GM18519 (cell line): ENCODE measurements around the gene TMC1.

ENCODE experiments used
- ATAC-seq: cut with Tn5 transposase; IDR thresholded peaks from one replicate; pipeline ENCODE4 v1.9.1; 2021; ENCODE audit warnings: mild to moderate bottlenecking, moderate library complexity; ENCODE audit not compliant: unreplicated experiment, low FRiP score

The TMC1 gene

GRCh38 chr9:72565535-72565934, 44.1 kb downstream of the TMC1 start:
- ATAC-seq: no peak

GRCh38 chr9:72574156-72574810, 52.9 kb downstream of the TMC1 start:
- no peak for ATAC-seq

GRCh38 chr9:72575666-72576065, 54.3 kb downstream of the TMC1 start:
- ATAC-seq: no peak

- no peak for ATAC-seq
Measured at GRCh38 chr9:72576087-72576486, 54.7 kb downstream of the TMC1 start.

GRCh38 chr9:72577212-72577753, 55.9 kb downstream of the TMC1 start:
- no peak for ATAC-seq

- ATAC-seq: no peak
Measured at GRCh38 chr9:72579190-72579589, 57.8 kb downstream of the TMC1 start.

GRCh38 chr9:72579880-72580550, 58.6 kb downstream of the TMC1 start:
- no peak for ATAC-seq

GRCh38 chr9:72581694-72582093, 60.3 kb downstream of the TMC1 start:
- ATAC-seq: no peak

- ATAC-seq: no peak
Measured at GRCh38 chr9:72583370-72583769, 62.0 kb downstream of the TMC1 start.

GRCh38 chr9:72586388-72587130, 65.2 kb downstream of the TMC1 start:
- ATAC-seq: peak; percentile 73

GRCh38 chr9:72588336-72588735, 66.9 kb downstream of the TMC1 start:
- no peak for ATAC-seq

GRCh38 chr9:72589667-72590521, 68.5 kb downstream of the TMC1 start:
- no peak for ATAC-seq

GRCh38 chr9:72590824-72591223, 69.4 kb downstream of the TMC1 start:
- ATAC-seq: no peak

GRCh38 chr9:72592502-72593403, 71.3 kb downstream of the TMC1 start:
- ATAC-seq: peak; percentile 70

GRCh38 chr9:72596451-72597180, 75.2 kb downstream of the TMC1 start:
- ATAC-seq: no peak

GRCh38 chr9:72597181-72597517, 75.7 kb downstream of the TMC1 start:
- ATAC-seq: no peak

- ATAC-seq: no peak
Measured at GRCh38 chr9:72597601-72598000, 76.2 kb downstream of the TMC1 start.

GRCh38 chr9:72598639-72599038, 77.2 kb downstream of the TMC1 start:
- ATAC-seq: no peak
